Ascending aorta (tissue), 2 donors: ENCODE results near the gene CCN2. TPM values are rescaled to one million over a fixed set of nuclear protein-coding genes. Genes with fewer than 3 reads are reported as not detected.

ENCODE experiments used
- DNase-seq, 2 donors: peaks; one replicate each; pipeline ENCODE4 v3.0.0-alpha.2; 2019; ENCODE audit warnings: low spot score in 2 of 2
- H3K27ac ChIP-seq, 2 donors: fragments of 200-600 bp; sonication (generic); one replicate each; pipeline ENCODE4 v1.5.1; 2016 to 2017; ENCODE audit warnings: mild to moderate bottlenecking in 1 of 2
- H3K27me3 ChIP-seq: fragments of 200-600 bp; sonication (generic); one replicate; pipeline ENCODE4 v1.5.1; 2017
- H3K36me3 ChIP-seq, 2 donors: fragments of 200-600 bp; sonication (generic); one replicate each; pipeline ENCODE4 v1.5.1; 2016
- H3K4me1 ChIP-seq, 2 donors: fragments of 200-600 bp; sonication (generic); one replicate each; pipeline ENCODE4 v1.5.1; 2016 to 2017; ENCODE audit warnings: mild to moderate bottlenecking in 1 of 2
- H3K4me3 ChIP-seq, 2 donors: fragments of 200-600 bp; sonication (generic); one replicate each; pipeline ENCODE4 v1.5.1; 2016 to 2017; ENCODE audit warnings: mild to moderate bottlenecking in 1 of 2
- H3K9me3 ChIP-seq, 2 donors: fragments of 200-600 bp; sonication (generic); one replicate each; pipeline ENCODE4 v1.5.1; 2016
- CTCF ChIP-seq, 3 experiments: fragments of 200-600 bp in 2 of 3; fragments of 450-650 bp in 1 of 3; sonication (generic) in 2 of 3; IDR thresholded peaks; one replicate each; pipeline ENCODE4 v1.5.1; 2016 to 2019; ENCODE audit warnings: antibody characterized with exemption in 3 of 3, mild to moderate bottlenecking in 1 of 3, moderate library complexity in 1 of 3
- intact Hi-C: fragments of 100-400 bp; cut with DNase I; formaldehyde crosslinking; loops from one replicate; pipeline ENCODE4 v1.15.1; 2023
- total RNA-seq: library from RNA; depleted of rRNA; stranded (reverse); fragments of >200 nt; gene quantifications from one replicate; pipeline ENCODE4 v1.1.0, GENCODE V29; 2016

CCN2 gene
- total RNA-seq, 1 donor from 2014 or later, result 916 TPM

GRCh38 chr6:131923356-131923755 is 27.8 kb downstream of the CCN2 start:
- Histone ChIP-seq H3K9me3 (peaks cover 9 to 14% of the 10 kb centered on the region in 2 donors), H3K27ac (no peak overlapping the region), H3K4me3 (no peak overlapping the region), H3K4me1 (no peaks in the 10 kb centered on the region), H3K27me3 (no peaks in the 10 kb centered on the region), H3K36me3 (no peaks in the 10 kb centered on the region)
- intact Hi-C loops, result no loop called here
- no peak for DNase-seq
- peak; percentile 8 to 51 (median 40) for TF ChIP-seq CTCF (IDR thresholded peaks at IDR 0.05)

GRCh38 chr6:131920656-131921055 is 30.5 kb downstream of the CCN2 start:
- intact Hi-C loops, result no loop called here
- Histone ChIP-seq H3K36me3 (no peaks in the 10 kb centered on the region), H3K27ac (no peak overlapping the region), H3K9me3 (peaks cover 9 to 14% of the 10 kb centered on the region in 2 donors), H3K4me3 (no peak overlapping the region), H3K27me3 (no peaks in the 10 kb centered on the region), H3K4me1 (no peaks in the 10 kb centered on the region)
- DNase-seq, result no peak
- no peak for TF ChIP-seq CTCF (IDR thresholded peaks at IDR 0.05)

- Histone ChIP-seq H3K36me3 (no peaks in the 10 kb centered on the region), H3K27me3 (no peaks in the 10 kb centered on the region), H3K4me1 (no peaks in the 10 kb centered on the region), H3K27ac (no peak overlapping the region), H3K9me3 (peaks cover 8 to 14% of the 10 kb centered on the region in 2 donors), H3K4me3 (no peak overlapping the region)
- TF ChIP-seq CTCF (IDR thresholded peaks at IDR 0.05), result no peak
- intact Hi-C loops, result loop anchor here (5.0 kb wide), 1 partner anchor 358 kb away; no protein-coding TSS in a partner anchor
- DNase-seq, result no peak
These were observed 32.4 kb downstream of the CCN2 start for GRCh38 chr6:131918650-131919355.

- TF ChIP-seq CTCF (IDR thresholded peaks at IDR 0.05), result no peak
- peaks cover under 1 to 6% of the 10 kb centered on the region in 2 donors for H3K9me3 ChIP-seq
- no peak overlapping the region for H3K4me3 ChIP-seq
- H3K27me3 ChIP-seq, result no peaks in the 10 kb centered on the region
- no peak overlapping the region for H3K27ac ChIP-seq
- H3K36me3 ChIP-seq, result no peaks in the 10 kb centered on the region
- DNase-seq, result no peak
- no peaks in the 10 kb centered on the region for H3K4me1 ChIP-seq
- intact Hi-C loops, result loop anchor here (2.0 to 5.0 kb wide), 2 partner anchors 359 to 381 kb away; no protein-coding TSS in a partner anchor
These were observed 33.2 kb downstream of the CCN2 start for GRCh38 chr6:131917763-131918649.

GRCh38 chr6:131917318-131917717 is 33.9 kb downstream of the CCN2 start:
- H3K4me1 ChIP-seq, result no peaks in the 10 kb centered on the region
- TF ChIP-seq CTCF (IDR thresholded peaks at IDR 0.05), result no peak
- H3K4me3 ChIP-seq, result no peak overlapping the region
- intact Hi-C loops, result loop anchor here (2.0 to 5.0 kb wide), 2 partner anchors 360 to 381 kb away; no protein-coding TSS in a partner anchor
- DNase-seq, result no peak
- H3K27me3 ChIP-seq, result no peaks in the 10 kb centered on the region
- H3K27ac ChIP-seq, result no peak overlapping the region
- peaks cover 0 to 4% of the 10 kb centered on the region in 2 donors for H3K9me3 ChIP-seq
- no peaks in the 10 kb centered on the region for H3K36me3 ChIP-seq
